Urothelium cell line (cell line): ENCODE results near the gene RBBP5.
A peak's percentile ranks its signal among the peaks of the same experiment; 100 is the strongest.
"Not testable (repeated sequence)": the region's sequence is repeated elsewhere in the genome, so short reads cannot be mapped to it uniquely, and the experiment has no call there.

Source experiments
- DNase-seq: peaks from one replicate; pipeline ENCODE4 v3.0.0; 2011; ENCODE audit warnings: low spot score, mixed read lengths
- FAIRE-seq: peaks from 2 replicates; lab custom pipeline; 2011; peaks lifted over from hg19 to GRCh38; lab: Jason Lieb, UNC

The RBBP5 gene

DNA sequence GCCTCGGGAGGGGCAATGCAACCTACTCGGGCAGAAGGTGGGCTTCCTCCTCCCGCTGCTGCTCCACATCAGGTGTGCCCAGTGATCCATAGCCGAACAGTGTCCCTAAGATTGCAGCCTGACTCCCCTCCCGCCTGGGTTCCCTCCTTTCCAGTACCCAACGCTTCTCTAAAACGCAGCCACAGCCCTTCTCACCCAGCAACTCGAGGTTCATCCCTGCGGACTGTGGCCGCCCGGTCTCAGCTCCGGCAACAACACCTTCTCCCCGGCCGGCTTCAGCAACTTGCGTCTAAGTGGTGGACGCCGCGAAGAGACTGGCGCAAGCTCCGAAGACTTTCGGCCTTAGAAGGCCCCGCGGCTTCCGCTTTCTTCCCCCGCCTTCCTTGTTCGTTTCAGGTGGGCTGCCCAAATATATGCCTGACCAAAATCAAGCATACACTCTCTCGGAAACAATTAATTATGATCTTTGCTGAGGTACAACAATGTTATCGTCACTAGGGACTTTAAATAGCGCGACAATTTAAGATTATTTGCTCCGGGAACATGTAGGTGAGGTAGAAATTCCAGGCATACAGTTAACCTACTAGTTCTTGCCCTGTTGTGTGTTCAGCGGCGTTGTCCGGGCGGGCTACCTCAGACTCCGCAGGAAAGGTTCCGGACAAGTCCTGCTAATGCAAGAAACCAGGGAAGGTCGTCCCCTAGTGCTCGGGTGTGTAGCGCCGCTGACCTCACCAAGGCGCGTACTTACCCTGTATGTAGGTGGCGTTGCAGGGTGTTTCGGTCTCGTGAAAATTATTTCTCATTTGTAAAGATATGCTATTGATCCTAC is at the start of gene RBBP5:
RBBP5 (minus strand) TSS at position 319 of the 829 bp plus-strand sequence; CDS start at position 214, 105 bp downstream.
- FAIRE-seq (no peak), DNase-seq (peak; percentile 93)

DNA sequence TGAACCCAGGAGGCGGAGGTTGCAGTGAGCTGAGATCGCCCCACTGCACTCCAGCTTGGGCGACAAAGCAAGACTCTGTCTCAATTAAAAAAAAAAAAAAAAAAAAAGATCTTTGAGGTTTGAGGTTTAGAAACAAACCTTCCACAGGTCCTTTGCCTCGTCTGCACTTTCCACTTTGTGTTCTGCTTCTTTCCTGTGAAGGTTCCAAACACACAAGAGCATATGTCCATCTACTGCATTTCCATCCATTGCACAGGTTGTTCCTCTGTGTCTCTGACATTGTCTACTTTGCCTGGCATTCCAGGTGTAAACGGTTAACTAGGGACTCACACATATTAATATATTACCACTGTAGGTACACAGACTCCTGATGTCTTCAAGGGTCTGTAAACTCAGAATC is 49.6 kb upstream of the RBBP5 start:
- FAIRE-seq (no peak), DNase-seq (no peak)

DNA sequence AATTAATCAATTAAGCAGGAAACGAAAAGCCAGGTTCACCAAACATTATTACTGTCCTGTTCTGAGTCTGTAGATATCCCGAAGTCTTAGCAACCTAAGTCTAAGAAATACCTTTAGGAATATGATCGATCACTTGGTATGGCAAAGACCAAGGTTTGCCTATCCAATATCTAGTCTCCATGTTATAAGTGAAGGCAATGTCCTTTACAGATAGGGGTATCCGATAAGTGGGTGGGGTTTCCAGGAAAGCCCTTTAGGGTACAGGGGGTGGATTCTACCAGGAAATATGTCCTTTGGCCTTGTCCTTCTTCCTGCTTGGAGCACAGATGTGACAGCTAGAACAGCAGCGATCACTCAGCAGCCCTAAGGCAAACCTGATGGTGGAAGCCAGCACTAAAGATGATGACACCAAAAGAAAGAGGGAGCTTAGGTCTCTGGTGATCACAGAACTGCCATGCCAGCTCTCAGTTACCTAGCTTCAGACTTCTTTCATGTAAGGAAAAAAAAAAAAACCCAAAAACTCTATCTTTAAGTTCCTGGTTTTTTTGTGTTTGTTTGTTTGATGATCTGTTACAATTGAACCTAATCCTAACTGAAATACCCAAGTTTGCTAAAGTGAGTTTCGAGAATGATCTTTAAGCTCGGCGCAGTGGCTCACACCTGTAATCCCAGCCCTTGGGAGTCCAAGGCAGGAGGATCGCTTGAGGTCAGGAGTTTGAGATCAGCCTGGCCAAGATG is 48.9 kb upstream of the RBBP5 start:
- DNase-seq (no peak), FAIRE-seq (no peak)

DNA sequence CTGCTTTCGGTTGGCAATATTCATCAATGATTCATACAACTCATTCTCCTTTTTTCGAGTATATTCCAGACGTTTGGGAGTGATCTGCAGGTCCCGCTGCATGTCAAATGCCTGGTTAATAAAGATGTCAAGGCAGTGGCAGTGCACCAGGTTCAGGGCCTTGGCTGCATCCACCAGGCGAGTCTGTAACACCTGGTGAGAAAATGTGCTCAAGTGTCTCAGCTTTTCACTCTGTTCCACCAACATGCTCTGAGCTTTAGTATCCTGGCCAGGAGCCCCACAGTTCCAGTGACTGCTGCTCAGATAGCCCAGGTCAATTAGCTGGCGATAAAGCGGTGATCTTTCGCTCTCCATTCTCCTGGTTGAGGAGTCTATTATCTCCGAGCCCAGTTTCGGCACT is 47.5 kb upstream of the RBBP5 start:
- FAIRE-seq (no peak), DNase-seq (no peak)

GRCh38 chr1:205168291-205168690 is 46.5 kb upstream of the RBBP5 start:
- no peak for FAIRE-seq

GRCh38 chr1:205162301-205162700 is 40.5 kb upstream of the RBBP5 start:
- DNase-seq (no peak), FAIRE-seq (no peak)

More at GRCh38 chr1:205168291-205168690, 46.5 kb upstream of the RBBP5 start:
- no peak for DNase-seq

DNA sequence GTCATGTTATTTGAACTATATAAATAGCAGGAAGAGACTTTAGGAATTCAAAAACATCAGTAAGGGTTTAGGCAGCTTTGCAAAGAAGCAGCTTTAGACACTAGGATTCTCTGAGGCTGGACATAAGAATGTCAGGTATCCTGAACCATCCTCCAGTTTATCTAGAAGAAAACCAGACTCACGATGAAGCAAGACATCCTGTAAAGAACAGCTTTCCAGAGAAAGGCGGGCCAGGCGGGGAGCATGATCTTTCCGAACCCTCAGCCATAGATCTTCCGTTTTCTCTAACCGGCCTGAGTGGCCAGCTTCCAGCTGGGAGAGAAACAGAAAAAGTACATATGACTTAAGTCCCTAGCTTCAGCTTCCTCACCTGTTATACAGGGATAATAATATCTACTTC is 39.3 kb upstream of the RBBP5 start:
- FAIRE-seq = no peak
- no peak for DNase-seq

- DNase-seq = no peak
- no peak for FAIRE-seq
Measured at GRCh38 chr1:205158048-205158616, 36.4 kb upstream of the RBBP5 start.

DNA sequence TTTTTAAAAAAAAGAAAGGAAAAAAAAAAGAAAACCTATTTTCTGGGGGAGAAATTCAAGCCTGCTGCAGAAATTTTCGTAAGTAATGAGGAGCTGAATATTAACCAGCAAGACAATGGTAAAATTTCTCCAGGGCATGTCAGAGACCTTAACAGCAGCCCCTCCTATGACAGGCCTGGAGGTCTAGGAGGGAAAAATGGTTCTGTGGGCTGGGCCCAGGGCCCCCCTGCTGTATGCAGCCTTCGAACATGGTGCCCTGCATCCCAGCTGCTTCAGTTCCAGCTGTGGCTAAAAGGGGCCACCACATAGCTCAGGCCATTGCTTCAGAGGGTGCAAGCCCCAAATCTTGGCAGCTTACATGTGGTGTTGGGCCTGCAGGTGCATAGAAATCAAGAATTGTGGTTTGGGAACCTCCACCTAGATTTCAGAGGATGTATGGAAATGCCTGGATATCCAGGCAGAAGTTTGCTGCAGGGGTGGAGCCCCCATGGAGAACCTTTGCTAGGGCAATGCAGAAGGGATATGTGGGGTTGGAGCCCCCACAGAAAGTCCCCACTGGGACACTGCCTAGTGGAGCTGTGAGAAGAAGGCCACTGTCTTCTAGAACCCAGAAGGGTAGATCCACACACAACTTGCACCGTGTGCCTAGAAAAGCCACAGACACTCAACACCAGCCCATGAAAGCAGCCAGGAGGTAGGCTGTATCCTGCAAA is 34.0 kb upstream of the RBBP5 start:
- not testable (repeated sequence) for FAIRE-seq, DNase-seq

DNA sequence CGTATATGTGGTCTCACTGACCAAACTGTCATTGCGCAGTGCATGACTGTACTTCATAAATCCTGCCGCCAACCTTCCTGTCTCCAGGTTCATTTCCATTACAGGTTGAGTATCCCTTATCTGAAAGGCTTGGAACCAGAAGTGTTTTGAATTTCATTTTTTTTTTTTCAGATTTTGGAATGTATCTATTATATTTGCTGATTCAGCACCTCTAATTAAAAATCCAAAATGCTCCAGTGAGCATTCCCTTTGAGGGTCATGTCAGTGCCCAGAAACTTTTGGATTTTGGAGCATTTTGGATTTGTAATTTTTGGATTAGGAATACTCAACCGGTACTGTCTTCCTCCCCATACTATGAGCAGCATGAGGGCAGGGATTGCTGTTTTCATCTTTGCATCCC is 30.7 kb upstream of the RBBP5 start:
- FAIRE-seq = no peak
- no peak for DNase-seq

DNA sequence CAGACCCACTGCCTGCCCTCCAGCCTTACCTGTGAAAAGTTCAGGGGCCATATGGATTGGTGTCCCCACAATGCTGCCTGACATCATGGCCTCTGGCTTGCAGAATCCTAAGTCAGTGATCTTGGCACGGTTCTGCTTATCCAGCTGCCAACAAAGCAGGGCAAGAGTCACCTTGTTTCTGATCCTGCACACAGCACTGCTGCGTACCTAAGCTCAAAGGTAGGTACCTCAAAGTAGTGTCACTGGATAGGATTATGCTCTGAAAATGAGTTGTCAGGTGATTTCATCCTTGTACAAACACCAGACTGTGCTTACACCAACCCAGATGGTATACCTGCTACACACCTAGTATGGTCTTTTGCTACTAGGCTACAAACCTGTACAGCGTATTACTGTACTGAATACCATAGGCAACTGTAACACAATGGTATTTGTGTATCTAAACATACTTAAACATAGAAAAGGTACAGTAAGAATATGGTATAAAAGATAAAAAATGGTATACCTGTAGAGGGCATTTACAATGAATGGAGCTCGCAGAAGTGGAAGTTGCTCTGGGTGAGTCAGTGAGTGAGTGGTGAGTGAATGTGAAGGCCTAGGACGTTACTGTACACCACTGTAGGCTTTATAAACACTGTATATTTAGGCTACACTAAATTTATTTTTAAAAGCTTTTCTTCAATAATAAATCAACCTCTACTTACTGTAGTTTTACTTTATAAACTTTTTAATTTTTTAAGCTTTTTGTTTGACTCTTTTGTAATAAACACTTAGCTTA is 29.1 kb upstream of the RBBP5 start:
- DNase-seq = no peak
- no peak for FAIRE-seq

DNA sequence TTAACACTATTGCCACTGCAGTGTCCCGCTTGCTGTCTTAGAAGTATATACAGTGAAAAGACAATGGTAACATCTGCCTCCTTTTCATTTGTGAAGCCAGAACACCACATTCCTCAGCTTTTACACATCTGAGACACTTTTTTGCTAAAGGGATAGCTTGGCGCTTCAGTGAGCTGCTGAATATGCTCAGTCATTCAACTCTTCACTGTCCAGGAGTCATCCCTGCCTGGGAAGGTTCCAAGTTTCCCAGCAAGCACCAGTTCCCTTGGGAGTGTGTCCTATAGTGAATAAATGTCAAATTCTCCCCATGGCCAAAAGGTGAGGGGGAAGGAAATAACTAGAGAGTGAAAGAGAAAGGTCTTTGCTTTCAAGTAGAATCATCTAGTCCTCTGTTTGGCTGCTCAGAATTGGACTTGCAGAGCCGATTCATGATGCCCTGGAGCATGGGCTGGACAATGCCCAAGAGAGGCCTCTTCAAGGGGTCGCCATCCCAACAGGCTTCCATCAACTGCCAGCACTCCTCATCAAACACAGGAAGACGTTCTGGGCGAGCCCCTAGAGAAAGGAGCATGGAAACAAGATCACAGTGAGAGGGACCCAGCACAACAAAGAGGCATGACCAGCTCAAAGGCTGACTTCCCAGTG is 25.5 kb upstream of the RBBP5 start:
- DNase-seq = peak; percentile 7
- no peak for FAIRE-seq

GRCh38 chr1:205144751-205145150 is 23.0 kb upstream of the RBBP5 start:
- FAIRE-seq (no peak), DNase-seq (peak; percentile 25)

DNA sequence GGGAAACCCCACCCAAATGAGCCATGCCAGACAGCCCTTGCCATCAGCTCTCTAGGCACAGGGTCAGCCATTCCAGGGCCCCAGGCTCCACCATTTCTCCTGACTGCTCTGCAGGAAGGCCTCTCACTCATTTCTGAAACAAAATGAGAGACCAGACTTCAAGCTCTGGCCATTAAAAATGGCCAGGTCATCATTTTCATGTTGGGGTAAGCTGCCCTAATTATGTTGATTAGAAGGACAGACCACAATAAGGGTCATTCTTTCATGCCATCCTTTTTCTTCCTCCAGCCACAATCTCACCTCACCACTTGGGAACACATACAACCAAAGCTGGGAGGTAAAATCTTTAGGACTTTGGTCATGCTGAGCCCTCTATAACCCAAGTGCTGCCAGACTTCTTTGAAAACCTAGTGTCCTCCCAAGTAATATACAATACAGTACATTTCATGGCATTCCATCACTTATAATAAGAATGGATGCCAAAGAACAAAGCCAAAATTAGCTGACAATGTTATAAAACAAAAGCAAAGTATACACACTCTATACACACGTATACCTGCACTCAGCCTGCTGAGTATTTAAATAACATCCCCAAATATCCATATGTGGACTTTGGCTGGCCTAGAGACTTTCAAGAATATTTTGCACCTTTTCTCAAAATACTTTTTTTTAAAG is 22.4 kb upstream of the RBBP5 start:
- FAIRE-seq = no peak
- DNase-seq = no peak

- FAIRE-seq = no peak
- DNase-seq = no peak
Measured at GRCh38 chr1:205142102-205142469, 20.3 kb upstream of the RBBP5 start.

- DNase-seq = peak; percentile 71
- FAIRE-seq = no peak
Measured at GRCh38 chr1:205141236-205142101, 19.7 kb upstream of the RBBP5 start.

GRCh38 chr1:205140113-205140512 is 18.3 kb upstream of the RBBP5 start:
- no peak for DNase-seq
- no peak for FAIRE-seq

DNA sequence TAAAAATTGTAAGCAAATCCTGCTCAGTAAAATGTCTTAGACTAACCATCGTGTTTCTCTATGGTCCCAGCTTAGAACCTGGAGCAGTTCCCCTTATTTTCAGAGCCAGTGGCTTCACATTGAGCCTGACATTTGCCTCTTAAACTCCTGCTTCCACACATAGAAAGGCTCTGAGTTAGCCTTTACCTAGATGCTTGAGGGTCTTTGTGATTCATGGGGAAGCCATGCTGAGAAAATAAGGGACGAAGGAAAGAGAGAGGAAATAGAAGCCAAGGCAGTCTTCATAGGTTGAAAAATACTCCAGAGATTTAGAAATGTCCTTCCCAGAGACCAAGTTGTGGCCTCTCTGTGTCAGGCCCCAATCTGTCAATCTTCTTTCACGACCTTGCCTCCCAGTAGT is 16.1 kb upstream of the RBBP5 start:
- DNase-seq = no peak
- FAIRE-seq = no peak
